ENCODE data around the gene NR4A2.

GRCh38 chr2:156339110-156339847 is 6.8 kb upstream of the NR4A2 start:
- TF ChIP-seq EZH2 (IDR thresholded peaks at IDR 0.05; ENCODE audit: borderline replicate concordance, low read depth, low read length, poor library complexity, severe bottlenecking) (no peak), CTCF (conservative IDR thresholded peaks at IDR 0.05; ENCODE audit: low read depth, low read length) (no peak)
